Ecto neural progenitor cell (in vitro differentiated cells): ENCODE results near the gene VPS37C.
A peak's percentile ranks its signal among the peaks of the same experiment; 100 is the strongest.
"Not testable (repeated sequence)": the region's sequence is repeated elsewhere in the genome, so short reads cannot be mapped to it uniquely, and the experiment has no call there.

Experiments used
- DNase-seq: peaks from one replicate; pipeline ENCODE4 v3.0.0-alpha.2; 2018; ENCODE audit warnings: low spot score

The VPS37C gene

GRCh38 chr11:61161190-61162091, at the start of gene VPS37C:
Gene VPS37C, minus strand, starts transcription at chr11:61161426. Its CDS starts 22,597 bp downstream, at chr11:61138829.
- peak; percentile 95 for DNase-seq

GRCh38 chr11:61210629-61211028, 49.4 kb upstream of the VPS37C start:
- not testable (repeated sequence) for DNase-seq

- DNase-seq, result not testable (repeated sequence)
These were observed 46.5 kb upstream of the VPS37C start for GRCh38 chr11:61207636-61208310.

GRCh38 chr11:61204502-61205059, 43.4 kb upstream of the VPS37C start:
- not testable (repeated sequence) for DNase-seq

- DNase-seq, result not testable (repeated sequence)
These were observed 42.6 kb upstream of the VPS37C start for GRCh38 chr11:61203873-61204272.

GRCh38 chr11:61202950-61203746, 41.9 kb upstream of the VPS37C start, which contains the start of gene PGA3:
Gene PGA3, plus strand, starts transcription at chr11:61203515. Its CDS starts 50 bp downstream, at chr11:61203565.
- not testable (repeated sequence) for DNase-seq

- DNase-seq, result no peak
These were observed 40.2 kb upstream of the VPS37C start for GRCh38 chr11:61201476-61201875.

GRCh38 chr11:61198948-61199523, 37.8 kb upstream of the VPS37C start:
- no peak for DNase-seq

- no peak for DNase-seq
These were observed 37.1 kb upstream of the VPS37C start for GRCh38 chr11:61198361-61198760.

- no peak for DNase-seq
These were observed 34.5 kb upstream of the VPS37C start for GRCh38 chr11:61195719-61196118.

GRCh38 chr11:61194981-61195695, 33.9 kb upstream of the VPS37C start:
- no peak for DNase-seq

GRCh38 chr11:61194169-61194671, 33.0 kb upstream of the VPS37C start:
- no peak for DNase-seq

- no peak for DNase-seq
These were observed 32.4 kb upstream of the VPS37C start for GRCh38 chr11:61193596-61193995.

GRCh38 chr11:61189933-61190332, 28.7 kb upstream of the VPS37C start:
- DNase-seq, result no peak

- peak; percentile 82 for DNase-seq
These were observed 26.4 kb upstream of the VPS37C start for GRCh38 chr11:61187505-61188130.

GRCh38 chr11:61186504-61186903, 25.3 kb upstream of the VPS37C start:
- no peak for DNase-seq

GRCh38 chr11:61183645-61184044, 22.4 kb upstream of the VPS37C start:
- no peak for DNase-seq

GRCh38 chr11:61181489-61181888, 20.3 kb upstream of the VPS37C start:
- no peak for DNase-seq

- not testable (repeated sequence) for DNase-seq
These were observed 19.0 kb upstream of the VPS37C start for GRCh38 chr11:61180205-61180604.

GRCh38 chr11:61176446-61176845, 15.2 kb upstream of the VPS37C start:
- no peak for DNase-seq
